Spleen (tissue), 11 donors: ENCODE measurements around the gene WWTR1. TPM values are rescaled to one million over a fixed set of nuclear protein-coding genes. Genes with fewer than 3 reads are reported as not detected.

Experiments used
- DNase-seq: peaks from one replicate; pipeline ENCODE4 v3.0.0-alpha.2; 2020
- H3K27ac ChIP-seq, 8 donors: fragments of 200-600 bp; sonication (generic) in 7 of 8; 1 replicate in 4 of 8; 2 replicates in 4 of 8; pipeline versions ENCODE4 v1.5.0 to v1.8.0; 2016 to 2021; ENCODE audit warnings: inconsistent platforms in 4 of 8, mild to moderate bottlenecking in 4 of 8, moderate library complexity in 1 of 8
- H3K27me3 ChIP-seq, 7 donors: fragments of 200-600 bp; sonication (generic) in 6 of 7; replicated peaks in 1 of 7; 1 replicate in 4 of 7; 2 replicates in 3 of 7; pipeline versions ENCODE4 v1.5.0 to v1.8.0; 2016 to 2021; ENCODE audit warnings: inconsistent platforms in 3 of 7, mild to moderate bottlenecking in 1 of 7
- H3K36me3 ChIP-seq, 6 donors: fragments of 200-600 bp; sonication (generic) in 5 of 6; 1 replicate in 4 of 6; 2 replicates in 2 of 6; pipeline versions ENCODE4 v1.5.0 to v1.8.0; 2016 to 2021; ENCODE audit warnings: inconsistent platforms in 2 of 6
- H3K4me1 ChIP-seq, 6 donors: fragments of 200-600 bp; sonication (generic) in 5 of 6; 1 replicate in 3 of 6; 2 replicates in 3 of 6; pipeline versions ENCODE4 v1.5.0 to v1.8.0; 2016 to 2021; ENCODE audit warnings: inconsistent platforms in 3 of 6
- H3K4me3 ChIP-seq, 8 donors: fragments of 200-600 bp; sonication (generic) in 7 of 8; 1 replicate in 4 of 8; 2 replicates in 4 of 8; pipeline versions ENCODE4 v1.5.0 to v1.8.0; 2016 to 2021; ENCODE audit warnings: inconsistent platforms in 4 of 8, mild to moderate bottlenecking in 4 of 8, moderate library complexity in 2 of 8
- H3K9me3 ChIP-seq, 8 donors: fragments of 200-600 bp; sonication (generic) in 7 of 8; 1 replicate in 4 of 8; 2 replicates in 4 of 8; pipeline versions ENCODE4 v1.5.0 to v1.8.0; 2016 to 2021; ENCODE audit warnings: inconsistent platforms in 4 of 8
- POLR2A ChIP-seq, 3 donors: fragments of 450-650 bp; IDR thresholded peaks; one replicate each; pipeline ENCODE4 v1.5.1; 2017; ENCODE audit warnings: antibody characterized with exemption in 3 of 3, mild to moderate bottlenecking in 1 of 3
- POLR2AphosphoS5 ChIP-seq, 3 donors: sonication (generic); formaldehyde crosslinking; IDR thresholded peaks; one replicate each; pipeline ENCODE4 v1.5.1; 2017; ENCODE audit warnings: antibody characterized with exemption in 3 of 3
- WGBS, 5 donors: extraction: QIAGEN DNeasy Blood & Tissue Kit in 3 of 5; methylation state at CpG; one replicate each; pipeline versions ENCODE4 v1.1.5 to v1.1.7; 2013 to 2018; 5-methylcytosine and 5-hydroxymethylcytosine counted together
- intact Hi-C: fragments of 100-400 bp; cut with DNase I; formaldehyde crosslinking; loops from one replicate; pipeline ENCODE4 v1.15.0; 2023; ENCODE audit warnings: low total_unique reads
- polyA plus RNA-seq, 3 donors: library from polyadenylated mRNA; stranded (reverse); fragments of 200-250 nt; gene quantifications; one replicate each; pipeline ENCODE4 v1.2.1, GENCODE V29; 2013
- total RNA-seq, 7 donors: library from RNA; depleted of rRNA in 3 of 7; stranded (reverse); fragments of >200 nt in 3 of 7; fragmentation: NEBNext Ultra II Directional in 4 of 7; extraction: Animal tissue kit (Norgen Biotek cat#: 25700) in 4 of 7; gene quantifications; one replicate each; pipeline versions ENCODE4 v1.1.0 to v1.2.1, GENCODE V29; 2016 to 2021
- TF ChIP-seq, protein P1 (sequence below), 11 experiments: fragments of 200-600 bp in 7 of 11; fragments of 450-650 bp in 4 of 11; sonication (generic) in 4 of 11; IDR thresholded peaks in 8 of 11; conservative IDR thresholded peaks in 3 of 11; 1 replicate in 7 of 11; 2 replicates in 4 of 11; pipeline versions ENCODE4 v1.4.0 to v1.8.0; 2016 to 2021; ENCODE audit warnings: antibody characterized with exemption in 11 of 11, inconsistent platforms in 4 of 11, mild to moderate bottlenecking in 1 of 11
- donor health status: healthy with polysubstance abuse.
- donor health status: DM: no; HTN: no; CAD: no; lungs with moderate emphysema.
- donor health status: DM: no; HTN: no; CAD: no.
- donor health status: Bipolar disorder and iron deficiency.
- donor health status: healthy.
- donor health status: DM: no; HTN: no; CAD: no.
- donor health status: DM: yes; HTN: yes; CAD: no.

Gene WWTR1
- total and polyA plus RNA-seq, 10 donors: 8.4 to 70.6 (median 57.0) TPM

DNA sequence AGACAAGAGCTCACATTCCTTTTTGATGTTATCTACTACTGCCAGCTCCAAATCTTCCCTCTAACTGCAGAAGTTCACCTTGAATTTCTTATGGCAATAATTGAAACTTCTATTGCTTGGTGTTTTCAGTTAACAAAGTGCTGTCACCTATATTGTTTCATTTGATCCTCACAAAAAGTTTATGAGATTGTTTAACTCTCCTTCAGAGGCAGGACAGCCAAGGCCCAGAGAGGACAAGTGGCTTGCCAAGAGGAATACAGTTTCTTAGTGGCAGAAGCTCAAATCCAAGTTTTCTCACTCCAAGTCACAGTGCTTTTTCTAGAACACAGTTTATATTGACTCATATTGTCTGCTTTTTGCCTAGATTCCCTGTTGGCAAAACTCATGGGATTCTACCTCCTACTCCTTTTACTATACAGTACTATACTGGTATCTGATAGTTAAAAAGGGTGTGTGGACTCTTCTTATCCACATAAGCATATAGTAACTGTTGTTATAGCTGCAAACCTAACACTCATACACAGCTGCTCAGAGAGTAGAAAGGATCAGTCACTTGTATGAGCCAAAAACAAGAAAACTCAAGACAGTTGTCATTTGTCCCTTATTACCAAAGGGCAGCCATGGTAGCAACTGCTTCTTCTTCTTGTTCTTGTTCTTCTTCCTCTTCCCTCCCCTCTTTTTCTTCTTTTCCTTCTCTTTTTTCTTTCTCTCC is 167.4 kb downstream of the WWTR1 start:
- DNase-seq: no peak
- intact Hi-C loops: loop anchor here (5.0 kb wide), 1 partner anchor 282 kb away; no protein-coding TSS in a partner anchor
- no peak for TF ChIP-seq POLR2AphosphoS5 (IDR thresholded peaks at IDR 0.05)
- TF ChIP-seq, protein P1, sequence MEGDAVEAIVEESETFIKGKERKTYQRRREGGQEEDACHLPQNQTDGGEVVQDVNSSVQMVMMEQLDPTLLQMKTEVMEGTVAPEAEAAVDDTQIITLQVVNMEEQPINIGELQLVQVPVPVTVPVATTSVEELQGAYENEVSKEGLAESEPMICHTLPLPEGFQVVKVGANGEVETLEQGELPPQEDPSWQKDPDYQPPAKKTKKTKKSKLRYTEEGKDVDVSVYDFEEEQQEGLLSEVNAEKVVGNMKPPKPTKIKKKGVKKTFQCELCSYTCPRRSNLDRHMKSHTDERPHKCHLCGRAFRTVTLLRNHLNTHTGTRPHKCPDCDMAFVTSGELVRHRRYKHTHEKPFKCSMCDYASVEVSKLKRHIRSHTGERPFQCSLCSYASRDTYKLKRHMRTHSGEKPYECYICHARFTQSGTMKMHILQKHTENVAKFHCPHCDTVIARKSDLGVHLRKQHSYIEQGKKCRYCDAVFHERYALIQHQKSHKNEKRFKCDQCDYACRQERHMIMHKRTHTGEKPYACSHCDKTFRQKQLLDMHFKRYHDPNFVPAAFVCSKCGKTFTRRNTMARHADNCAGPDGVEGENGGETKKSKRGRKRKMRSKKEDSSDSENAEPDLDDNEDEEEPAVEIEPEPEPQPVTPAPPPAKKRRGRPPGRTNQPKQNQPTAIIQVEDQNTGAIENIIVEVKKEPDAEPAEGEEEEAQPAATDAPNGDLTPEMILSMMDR (IDR thresholded peaks at IDR 0.05 in 8 of 11, conservative IDR thresholded peaks at IDR 0.05 in 3 of 11): no peak
- no peak for TF ChIP-seq POLR2A (IDR thresholded peaks at IDR 0.05)
- no peak overlapping the region for H3K27ac ChIP-seq
- H3K4me3 ChIP-seq: no peak overlapping the region
- H3K36me3 ChIP-seq: no peaks in the 10 kb centered on the region
- peaks cover 0 to 19% (median 0%) of the 10 kb centered on the region in 7 donors for H3K27me3 ChIP-seq
- no peaks in the 10 kb centered on the region for H3K9me3 ChIP-seq
- peaks cover 0 to 9% (median 0%) of the 10 kb centered on the region in 6 donors for H3K4me1 ChIP-seq

DNA sequence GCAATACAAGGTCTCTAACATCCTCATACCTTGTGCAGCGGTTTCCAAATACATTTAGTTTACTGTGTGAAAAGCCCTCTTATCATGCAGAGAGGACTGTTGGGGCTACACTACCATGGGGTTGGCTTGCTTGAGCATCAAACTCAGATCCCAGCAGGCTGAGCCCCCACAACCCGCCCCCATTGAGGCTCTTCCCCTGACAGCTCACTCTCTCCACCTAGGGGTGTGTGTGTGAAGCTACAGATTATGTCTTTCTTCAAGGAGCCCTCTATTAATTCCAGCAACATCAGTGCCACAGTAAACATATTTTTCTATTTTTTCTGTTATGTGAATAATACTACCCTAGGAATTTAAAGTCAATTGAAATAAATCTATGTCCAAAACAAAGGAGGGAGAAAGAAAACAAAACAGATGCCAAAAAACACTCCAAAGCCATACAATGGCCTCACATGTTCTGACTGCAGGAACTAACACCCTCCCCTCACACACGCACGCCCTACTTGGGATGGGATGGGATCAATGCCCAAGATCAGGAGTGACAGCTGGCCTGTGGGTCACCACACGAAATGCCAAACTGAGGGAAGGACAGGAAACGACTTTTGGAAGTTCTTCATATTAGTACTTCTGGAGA is 168.7 kb downstream of the WWTR1 start:
- Histone ChIP-seq H3K36me3 (no peaks in the 10 kb centered on the region), H3K27ac (no peak overlapping the region), H3K4me3 (no peak overlapping the region), H3K27me3 (peaks cover 0 to 18% (median 0%) of the 10 kb centered on the region in 7 donors), H3K9me3 (no peaks in the 10 kb centered on the region), H3K4me1 (peaks cover 0 to 5% (median 0%) of the 10 kb centered on the region in 6 donors)
- 52 to 75% (median 63%) methylated on average over 6 of the region's 6 CpGs for WGBS, 5 donors
- DNase-seq: no peak
- intact Hi-C loops: no loop called here
- no peak for TF ChIP-seq POLR2A (IDR thresholded peaks at IDR 0.05)
- TF ChIP-seq, protein P1 (IDR thresholded peaks at IDR 0.05 in 8 of 11, conservative IDR thresholded peaks at IDR 0.05 in 3 of 11): peak in 4 of 11 experiments; percentile 14 to 38 (median 25)

- no peak overlapping the region for H3K27ac ChIP-seq
- no peaks in the 10 kb centered on the region for H3K9me3 ChIP-seq
- no peak overlapping the region for H3K4me3 ChIP-seq
- 62 to 73% (median 67%) methylated on average over 6 of the region's 6 CpGs for WGBS, 5 donors
- intact Hi-C loops: no loop called here
- DNase-seq: no peak
- H3K27me3 ChIP-seq: peaks cover 0 to 14% (median 0%) of the 10 kb centered on the region in 7 donors
- H3K36me3 ChIP-seq: no peaks in the 10 kb centered on the region
- TF ChIP-seq, protein P1 (IDR thresholded peaks at IDR 0.05 in 8 of 11, conservative IDR thresholded peaks at IDR 0.05 in 3 of 11): peak in 9 of 11 experiments; percentile 7 to 65 (median 48)
- TF ChIP-seq POLR2A (IDR thresholded peaks at IDR 0.05): no peak
- H3K4me1 ChIP-seq: no peaks in the 10 kb centered on the region
Measured at GRCh38 chr3:149487598-149488197, 170.1 kb downstream of the WWTR1 start.

- DNase-seq: no peak
- Histone ChIP-seq H3K36me3 (no peaks in the 10 kb centered on the region), H3K27me3 (peaks cover 0 to 6% (median 0%) of the 10 kb centered on the region in 7 donors), H3K4me1 (no peaks in the 10 kb centered on the region), H3K27ac (no peak overlapping the region), H3K4me3 (no peak overlapping the region), H3K9me3 (no peaks in the 10 kb centered on the region)
- TF ChIP-seq, protein P1 (IDR thresholded peaks at IDR 0.05 in 8 of 11, conservative IDR thresholded peaks at IDR 0.05 in 3 of 11): no peak
- TF ChIP-seq POLR2AphosphoS5 (IDR thresholded peaks at IDR 0.05) (no peak), POLR2A (IDR thresholded peaks at IDR 0.05) (no peak)
- intact Hi-C loops: no loop called here
- WGBS, 5 donors: 83 to 95% (median 86%) methylated on average over 5 of the region's 5 CpGs
Measured at GRCh38 chr3:149486726-149487125, 171.1 kb downstream of the WWTR1 start.
